HS-5 (cell line): ENCODE results near the gene PDE6A.

Source experiments
- DNase-seq: peaks from one replicate; pipeline ENCODE4 v3.0.0-alpha.2; 2012; ENCODE audit warnings: low read depth

The PDE6A gene

GRCh38 chr5:149944666-149945065 lies at the start of gene PDE6A:
PDE6A (minus strand) TSS chr5:149944793; CDS start chr5:149944673, 120 bp downstream.
- DNase-seq, result no peak

DNA sequence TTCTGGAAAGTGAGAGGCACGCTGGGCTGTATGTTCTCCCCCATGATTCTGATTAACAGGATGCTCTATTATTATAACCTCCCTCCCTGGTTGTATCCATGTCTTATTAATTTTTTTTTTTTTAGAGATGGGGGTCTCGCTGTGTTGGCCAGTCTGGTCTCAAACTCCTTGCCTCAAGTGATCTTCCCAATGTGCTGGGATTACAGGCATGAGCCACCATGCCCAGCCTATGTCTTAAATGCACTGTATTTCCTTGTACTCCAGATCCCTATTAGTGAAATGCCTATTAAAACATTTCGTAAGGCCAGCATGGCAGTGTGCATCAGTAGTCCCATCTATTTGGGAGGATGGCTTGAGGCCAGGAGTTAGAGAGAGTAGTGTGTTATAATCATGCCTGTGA lies 48.9 kb upstream of the PDE6A start:
- DNase-seq, result no peak

DNA sequence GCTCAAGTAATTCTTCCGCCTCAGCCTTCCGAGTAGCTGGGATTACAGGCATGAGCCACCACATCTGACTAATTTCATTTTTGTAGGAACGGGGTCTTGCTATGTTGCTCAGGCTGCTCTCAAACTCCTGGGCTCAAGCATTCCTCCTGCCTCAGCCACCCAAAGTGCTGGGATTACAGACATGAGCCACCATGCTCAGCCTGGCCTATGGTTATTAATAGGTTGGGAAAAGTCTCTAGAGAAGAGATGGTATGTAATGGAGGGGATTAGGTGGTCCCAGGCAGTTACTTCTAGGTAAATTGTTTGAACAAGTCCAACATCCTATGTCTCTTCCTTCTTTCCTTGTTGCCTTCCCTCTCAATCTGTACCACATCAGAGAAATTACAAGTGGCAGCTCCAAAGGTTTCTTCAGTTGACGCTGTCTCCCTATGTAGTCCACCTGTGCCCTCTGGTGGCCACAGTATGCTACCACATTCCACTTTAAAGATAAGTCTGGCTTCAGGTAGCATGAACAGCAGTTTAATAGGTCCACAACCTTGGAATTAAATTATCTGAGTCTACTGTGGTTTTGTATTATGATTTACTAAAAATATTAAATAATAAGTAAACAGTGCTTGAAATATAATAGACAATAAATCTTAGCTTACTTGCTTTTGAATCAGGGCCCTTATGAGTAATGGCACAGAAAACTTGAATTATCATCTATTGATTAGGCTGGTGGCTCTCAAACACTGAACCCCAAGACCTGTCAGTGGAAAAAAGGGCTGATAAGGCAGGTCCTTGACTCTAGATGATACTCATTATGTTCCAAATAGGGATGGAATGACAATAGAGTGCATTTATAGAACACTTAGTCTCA lies 46.2 kb upstream of the PDE6A start:
- DNase-seq, result peak; percentile 28

DNA sequence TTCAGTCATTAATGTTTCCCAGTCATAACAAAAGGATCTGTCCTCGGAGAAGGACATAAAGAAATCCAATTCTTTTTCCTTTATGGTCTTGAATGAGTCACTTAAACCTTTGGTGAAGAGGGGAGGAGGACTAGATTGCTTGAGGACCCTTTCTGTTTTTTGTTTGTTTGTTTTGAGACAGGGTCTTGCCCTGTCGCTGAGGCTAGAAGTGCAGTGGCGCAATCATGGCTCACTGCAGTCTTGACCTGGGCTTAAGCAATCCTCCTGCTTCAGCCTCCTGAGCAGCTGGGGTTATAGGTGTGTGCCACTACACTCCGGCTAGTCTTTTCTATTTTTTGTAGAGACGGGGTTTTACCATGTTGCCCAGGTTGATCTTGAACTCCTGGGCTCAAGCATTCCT lies 43.5 kb upstream of the PDE6A start:
- DNase-seq, result no peak

DNA sequence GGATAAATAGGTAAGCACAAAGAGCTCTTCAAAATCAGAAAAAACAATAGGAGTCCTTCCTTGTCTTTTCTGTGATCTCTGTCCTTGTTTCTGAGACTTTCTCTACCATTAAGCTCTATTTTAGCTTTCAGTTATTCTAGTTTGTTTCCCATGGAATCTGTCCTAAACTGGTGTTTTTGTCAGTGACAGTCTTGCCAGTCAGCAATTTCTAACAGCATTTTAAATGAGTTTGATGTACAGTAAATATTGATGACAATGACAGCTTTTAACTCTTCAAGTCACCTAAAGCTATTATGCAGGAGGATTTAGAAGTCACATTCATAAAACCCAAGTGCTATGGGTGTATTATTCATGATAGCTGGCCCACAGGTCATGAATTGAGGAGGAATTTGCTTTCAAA lies 37.9 kb upstream of the PDE6A start:
- no peak for DNase-seq

DNA sequence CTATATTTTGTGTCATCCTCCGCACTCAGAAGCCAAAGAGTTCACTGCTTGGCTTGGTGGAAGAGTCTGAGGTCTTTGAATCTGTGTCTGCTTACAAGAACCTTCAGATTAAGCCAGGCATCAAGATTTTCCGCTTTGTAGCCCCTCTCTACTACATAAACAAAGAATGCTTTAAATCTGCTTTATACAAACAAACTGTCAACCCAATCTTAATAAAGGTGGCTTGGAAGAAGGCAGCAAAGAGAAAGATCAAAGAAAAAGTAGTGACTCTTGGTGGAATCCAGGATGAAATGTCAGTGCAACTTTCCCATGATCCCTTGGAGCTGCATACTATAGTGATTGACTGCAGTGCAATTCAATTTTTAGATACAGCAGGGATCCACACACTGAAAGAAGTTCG lies 36.6 kb upstream of the PDE6A start:
- no peak for DNase-seq

DNA sequence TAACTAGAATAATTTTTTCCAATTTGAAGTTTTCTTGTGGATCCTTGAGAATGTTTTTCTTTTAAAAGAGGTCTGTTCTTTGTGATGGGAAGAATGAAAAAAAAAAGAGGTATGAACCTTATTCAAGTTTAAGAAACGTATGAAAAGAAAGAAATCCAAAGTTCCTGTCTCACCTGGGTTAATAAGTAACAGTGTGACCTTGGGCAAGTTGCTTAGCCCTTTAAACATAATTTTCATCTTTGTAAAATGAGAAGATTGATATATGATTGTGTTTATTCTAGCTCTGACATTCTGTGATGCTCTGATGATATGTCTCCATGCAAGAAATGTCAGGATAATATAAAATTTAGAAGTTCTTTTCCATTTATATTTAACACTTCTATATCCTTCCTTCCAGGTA lies 35.3 kb upstream of the PDE6A start:
- DNase-seq, result no peak

DNA sequence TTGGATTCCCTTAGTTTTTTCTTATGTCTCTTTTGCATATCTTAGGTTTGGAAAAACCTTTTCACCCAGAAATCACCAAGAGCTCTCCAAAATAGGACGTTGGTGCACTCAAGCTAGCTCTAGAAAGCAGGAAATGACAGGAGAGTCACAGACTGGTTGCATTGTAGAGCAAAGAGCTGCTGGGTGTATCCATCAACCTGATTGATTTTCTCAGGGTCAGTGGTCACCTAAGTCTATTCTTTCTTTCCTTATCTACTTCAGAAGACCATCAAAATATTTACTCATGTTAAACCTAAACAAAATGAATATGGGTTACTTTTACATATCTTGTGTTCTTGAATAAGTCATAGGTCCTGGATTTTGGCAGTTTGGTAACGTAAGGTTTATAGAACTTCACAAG lies 30.8 kb upstream of the PDE6A start:
- no peak for DNase-seq

GRCh38 chr5:149969181-149969930 lies 24.8 kb upstream of the PDE6A start:
- DNase-seq, result no peak

- DNase-seq, result no peak
These were observed 22.4 kb upstream of the PDE6A start for GRCh38 chr5:149966946-149967345.

GRCh38 chr5:149963729-149964128 lies 19.1 kb upstream of the PDE6A start:
- DNase-seq, result no peak

GRCh38 chr5:149962601-149963300 lies 18.2 kb upstream of the PDE6A start:
- no peak for DNase-seq

DNA sequence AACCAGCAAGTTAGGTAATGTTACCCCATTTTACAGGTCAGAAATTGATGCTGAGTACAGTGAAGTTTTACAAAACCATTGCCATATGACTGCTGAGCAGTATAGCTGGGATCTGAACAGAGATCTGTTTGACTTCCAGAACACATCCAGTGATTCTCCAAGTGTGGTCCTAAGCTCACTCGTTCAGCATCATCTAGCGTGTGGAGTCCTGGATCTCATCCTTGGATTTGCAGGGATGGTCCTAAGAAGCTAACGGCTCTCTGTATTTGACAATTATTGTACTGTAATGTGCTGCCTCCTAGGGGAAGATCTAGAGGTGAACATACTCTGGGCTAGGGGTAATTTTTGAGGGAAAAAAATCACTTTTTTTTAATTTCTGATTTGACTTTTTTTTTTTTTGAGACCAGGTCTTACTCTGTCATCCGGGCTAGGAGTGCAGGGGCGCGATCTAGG lies 17.4 kb upstream of the PDE6A start:
- DNase-seq, result no peak

DNA sequence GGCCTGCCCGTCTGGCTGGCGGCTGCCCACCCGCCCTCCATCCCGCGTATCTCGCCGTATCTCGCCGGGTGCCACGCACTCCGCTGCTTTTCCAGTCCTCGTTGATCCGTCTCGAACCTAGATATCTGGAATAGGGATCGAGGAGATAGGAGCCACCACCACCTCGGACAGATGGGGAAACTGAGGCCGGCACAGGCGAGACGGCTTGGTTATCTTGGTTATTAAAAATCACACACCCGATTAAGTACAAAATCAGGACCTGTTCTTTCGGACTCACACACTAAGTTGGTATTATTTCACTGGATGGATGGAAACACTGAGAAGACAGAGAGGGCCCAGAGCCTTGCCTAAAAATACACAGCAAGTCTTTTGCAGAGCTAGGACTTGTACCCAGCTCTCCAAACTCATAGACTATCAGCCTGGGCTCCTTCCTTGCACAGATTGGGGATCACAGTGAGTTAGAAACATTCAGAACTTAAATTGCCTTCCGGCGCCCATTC lies 16.6 kb upstream of the PDE6A start:
- no peak for DNase-seq

GRCh38 chr5:149960272-149961185 lies 15.9 kb upstream of the PDE6A start, which contains the start of gene SLC26A2:
SLC26A2 (plus strand) TSS chr5:149960758; CDS start chr5:149977653, 16,895 bp downstream.
- peak; percentile 90 for DNase-seq

DNA sequence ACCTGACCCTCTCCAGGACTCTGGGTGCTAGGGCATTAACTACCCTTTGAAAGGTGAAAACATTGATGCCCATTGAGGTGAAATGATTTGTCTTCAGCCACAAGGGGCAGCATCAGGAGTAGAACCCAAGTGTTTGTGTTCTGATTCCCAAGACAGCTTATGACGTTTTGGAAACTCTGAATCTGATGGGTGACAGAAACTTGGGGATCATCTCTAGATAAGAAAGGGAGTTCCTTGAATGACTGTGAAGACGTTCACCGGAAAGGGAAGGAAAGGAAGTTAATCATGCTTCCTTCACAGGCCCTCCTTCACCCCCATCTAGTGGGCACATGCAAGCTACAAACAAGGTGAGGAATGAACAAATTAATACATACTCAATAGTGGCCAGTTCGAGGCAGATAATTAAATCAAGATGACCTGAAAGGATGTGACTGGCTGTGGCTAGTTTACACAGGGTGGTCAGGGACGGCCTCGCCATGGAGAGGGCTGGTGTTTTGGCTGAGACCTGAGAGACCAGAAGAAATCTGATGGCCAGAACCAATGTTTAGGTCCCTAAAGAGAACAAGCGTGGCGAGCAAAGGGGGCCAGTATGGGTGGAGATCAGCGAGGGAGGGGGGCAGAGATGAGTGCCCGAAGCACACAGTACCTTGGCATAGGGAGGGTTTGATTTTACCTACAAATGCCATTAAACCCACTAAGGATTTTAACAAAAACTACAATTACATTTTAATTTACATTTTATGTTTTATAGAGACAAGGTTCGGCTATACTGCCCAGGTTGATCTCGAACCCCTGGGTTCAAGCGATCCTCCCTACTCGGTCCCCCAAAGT lies 15.0 kb upstream of the PDE6A start:
- DNase-seq, result peak; percentile 68

- no peak for DNase-seq
These were observed 13.3 kb upstream of the PDE6A start for GRCh38 chr5:149957855-149958254.

- no peak for DNase-seq
These were observed 12.1 kb upstream of the PDE6A start for GRCh38 chr5:149956685-149957084.

GRCh38 chr5:149954798-149955197 lies 10.2 kb upstream of the PDE6A start:
- DNase-seq, result no peak

DNA sequence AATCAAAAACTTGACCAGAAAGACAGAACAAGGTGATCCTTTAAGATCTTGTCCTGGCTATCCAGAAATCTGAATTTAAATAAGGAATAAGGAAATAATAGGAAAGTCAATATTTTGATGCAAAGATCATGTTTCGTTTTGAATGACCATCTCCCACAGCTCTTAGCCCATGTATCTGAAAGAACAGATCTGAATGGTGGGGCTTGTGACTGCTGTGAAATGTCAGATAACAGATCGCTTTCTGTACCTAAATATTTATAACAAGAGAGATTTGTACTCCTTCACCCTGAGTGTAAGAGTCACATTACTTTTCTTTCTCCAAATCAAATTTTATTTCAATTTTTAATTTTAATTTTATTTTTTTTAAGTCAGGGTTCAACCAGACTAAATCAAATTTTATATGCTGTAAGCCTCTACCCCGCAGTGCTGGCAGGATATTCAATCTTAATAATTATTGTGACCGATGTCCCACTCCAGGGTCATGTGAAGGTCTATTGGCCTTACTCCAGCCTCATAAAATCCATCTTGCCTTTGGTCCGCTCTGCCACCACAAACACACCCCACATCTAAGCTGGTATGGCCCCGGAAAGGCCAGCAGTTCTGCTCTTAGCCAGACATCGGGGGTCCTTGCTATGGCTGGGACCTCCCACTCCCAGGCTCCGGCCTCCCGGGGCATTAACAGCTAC lies 9.0 kb upstream of the PDE6A start:
- no peak for DNase-seq
